H1 (cell line): ENCODE results near the gene CHST1. TPM values are rescaled to one million over a fixed set of nuclear protein-coding genes. Genes with fewer than 3 reads are reported as not detected.

ENCODE experiments used
- ASH2L ChIP-seq: fragments of 200-600, 300-600 bp; sonication (generic); IDR thresholded peaks from one replicate; pipeline ENCODE4 v1.7.1; 2017; ENCODE audit warnings: low read length
- BCL11A ChIP-seq, 2 experiments: IDR thresholded peaks; one replicate each; pipeline ENCODE4 v1.6.1; 2011; ENCODE audit warnings: low read depth in 2 of 2, low read length in 2 of 2, mild to moderate bottlenecking in 2 of 2
- BRCA1 ChIP-seq: IDR thresholded peaks from 2 replicates; pipeline ENCODE4 v1.6.1; 2012; ENCODE audit warnings: low read depth, low read length, improper control_type of control experiment
- HDAC6 ChIP-seq: IDR thresholded peaks from one replicate; pipeline ENCODE4 v1.7.1; 2012; ENCODE audit warnings: low read depth, mild to moderate bottlenecking, inconsistent platforms, low read length, moderate library complexity
- RXRA ChIP-seq: IDR thresholded peaks from 2 replicates; pipeline ENCODE4 v1.6.1; 2011; ENCODE audit warnings: low read depth, mild to moderate bottlenecking, low read length, moderate library complexity; ENCODE audit not compliant: insufficient read depth
- SIX5 ChIP-seq: IDR thresholded peaks from 2 replicates; pipeline ENCODE4 v1.6.1; 2011; ENCODE audit warnings: mild to moderate bottlenecking, low read depth, low read length
- SUZ12 ChIP-seq: fragments of 200-600 bp; sonication (generic); IDR thresholded peaks from 2 replicates; pipeline ENCODE4 v1.6.1; 2012; ENCODE audit warnings: mild to moderate bottlenecking, inconsistent platforms, low read length, moderate library complexity, mixed read lengths
- polyA plus RNA-seq, 7 experiments: library from polyadenylated mRNA; depleted of rRNA in 3 of 7; stranded (reverse) in 5 of 7; unstranded in 2 of 7; fragments of >200 nt in 5 of 7; fragments of 200-250 nt in 2 of 7; gene quantifications; 1 replicate in 5 of 7; 2 replicates in 1 of 7; 4 replicates in 1 of 7; pipeline versions ENCODE4 v1.2.1 to v1.2.3, GENCODE V29; 2011 to 2013; ENCODE audit warnings: missing spikeins in 2 of 7, mixed read lengths in 2 of 7
- total RNA-seq: library from RNA; stranded (reverse); fragmentation: NEBNext Ultra II Directional; extraction: Animal tissue kit (Norgen Biotek cat#: 25700); gene quantifications from 2 replicates; pipeline ENCODE4 v1.2.1, GENCODE V29; 2021
- TF ChIP-seq, protein P1 (sequence below): fragments of 300-600 bp; sonication (generic); IDR thresholded peaks from 2 replicates; pipeline ENCODE4 v1.7.1; 2012; ENCODE audit warnings: low read length, moderate library complexity, mild to moderate bottlenecking, inconsistent platforms; ENCODE audit not compliant: insufficient replicate concordance

CHST1 gene
- total and polyA plus RNA-seq, 2 of the 8 experiments (the other 6 are each of a cell fraction or from before 2014, with no cell fraction given): 1.6 to 3.8 TPM

DNA sequence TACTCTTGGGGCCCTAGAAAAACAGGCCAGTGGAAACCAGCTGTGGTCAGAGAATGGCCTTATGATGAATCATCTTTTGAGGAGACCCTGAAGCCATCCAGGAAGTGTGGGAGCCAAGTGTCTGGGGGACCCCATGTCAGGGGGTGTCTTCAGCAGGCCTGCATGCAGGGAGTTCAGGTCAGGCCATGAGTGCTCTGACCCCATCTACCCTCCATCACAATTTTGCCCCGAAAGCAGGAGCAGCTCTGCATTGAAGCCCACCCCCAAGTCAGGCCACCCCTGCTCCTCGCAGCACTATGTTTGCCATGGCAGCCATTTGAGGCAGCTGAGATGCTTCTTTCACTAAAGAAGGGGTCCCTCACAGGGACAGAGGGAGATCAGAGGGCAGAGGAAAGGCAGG, 41.3 kb downstream of the CHST1 start (continued):
- TF ChIP-seq, protein P1, sequence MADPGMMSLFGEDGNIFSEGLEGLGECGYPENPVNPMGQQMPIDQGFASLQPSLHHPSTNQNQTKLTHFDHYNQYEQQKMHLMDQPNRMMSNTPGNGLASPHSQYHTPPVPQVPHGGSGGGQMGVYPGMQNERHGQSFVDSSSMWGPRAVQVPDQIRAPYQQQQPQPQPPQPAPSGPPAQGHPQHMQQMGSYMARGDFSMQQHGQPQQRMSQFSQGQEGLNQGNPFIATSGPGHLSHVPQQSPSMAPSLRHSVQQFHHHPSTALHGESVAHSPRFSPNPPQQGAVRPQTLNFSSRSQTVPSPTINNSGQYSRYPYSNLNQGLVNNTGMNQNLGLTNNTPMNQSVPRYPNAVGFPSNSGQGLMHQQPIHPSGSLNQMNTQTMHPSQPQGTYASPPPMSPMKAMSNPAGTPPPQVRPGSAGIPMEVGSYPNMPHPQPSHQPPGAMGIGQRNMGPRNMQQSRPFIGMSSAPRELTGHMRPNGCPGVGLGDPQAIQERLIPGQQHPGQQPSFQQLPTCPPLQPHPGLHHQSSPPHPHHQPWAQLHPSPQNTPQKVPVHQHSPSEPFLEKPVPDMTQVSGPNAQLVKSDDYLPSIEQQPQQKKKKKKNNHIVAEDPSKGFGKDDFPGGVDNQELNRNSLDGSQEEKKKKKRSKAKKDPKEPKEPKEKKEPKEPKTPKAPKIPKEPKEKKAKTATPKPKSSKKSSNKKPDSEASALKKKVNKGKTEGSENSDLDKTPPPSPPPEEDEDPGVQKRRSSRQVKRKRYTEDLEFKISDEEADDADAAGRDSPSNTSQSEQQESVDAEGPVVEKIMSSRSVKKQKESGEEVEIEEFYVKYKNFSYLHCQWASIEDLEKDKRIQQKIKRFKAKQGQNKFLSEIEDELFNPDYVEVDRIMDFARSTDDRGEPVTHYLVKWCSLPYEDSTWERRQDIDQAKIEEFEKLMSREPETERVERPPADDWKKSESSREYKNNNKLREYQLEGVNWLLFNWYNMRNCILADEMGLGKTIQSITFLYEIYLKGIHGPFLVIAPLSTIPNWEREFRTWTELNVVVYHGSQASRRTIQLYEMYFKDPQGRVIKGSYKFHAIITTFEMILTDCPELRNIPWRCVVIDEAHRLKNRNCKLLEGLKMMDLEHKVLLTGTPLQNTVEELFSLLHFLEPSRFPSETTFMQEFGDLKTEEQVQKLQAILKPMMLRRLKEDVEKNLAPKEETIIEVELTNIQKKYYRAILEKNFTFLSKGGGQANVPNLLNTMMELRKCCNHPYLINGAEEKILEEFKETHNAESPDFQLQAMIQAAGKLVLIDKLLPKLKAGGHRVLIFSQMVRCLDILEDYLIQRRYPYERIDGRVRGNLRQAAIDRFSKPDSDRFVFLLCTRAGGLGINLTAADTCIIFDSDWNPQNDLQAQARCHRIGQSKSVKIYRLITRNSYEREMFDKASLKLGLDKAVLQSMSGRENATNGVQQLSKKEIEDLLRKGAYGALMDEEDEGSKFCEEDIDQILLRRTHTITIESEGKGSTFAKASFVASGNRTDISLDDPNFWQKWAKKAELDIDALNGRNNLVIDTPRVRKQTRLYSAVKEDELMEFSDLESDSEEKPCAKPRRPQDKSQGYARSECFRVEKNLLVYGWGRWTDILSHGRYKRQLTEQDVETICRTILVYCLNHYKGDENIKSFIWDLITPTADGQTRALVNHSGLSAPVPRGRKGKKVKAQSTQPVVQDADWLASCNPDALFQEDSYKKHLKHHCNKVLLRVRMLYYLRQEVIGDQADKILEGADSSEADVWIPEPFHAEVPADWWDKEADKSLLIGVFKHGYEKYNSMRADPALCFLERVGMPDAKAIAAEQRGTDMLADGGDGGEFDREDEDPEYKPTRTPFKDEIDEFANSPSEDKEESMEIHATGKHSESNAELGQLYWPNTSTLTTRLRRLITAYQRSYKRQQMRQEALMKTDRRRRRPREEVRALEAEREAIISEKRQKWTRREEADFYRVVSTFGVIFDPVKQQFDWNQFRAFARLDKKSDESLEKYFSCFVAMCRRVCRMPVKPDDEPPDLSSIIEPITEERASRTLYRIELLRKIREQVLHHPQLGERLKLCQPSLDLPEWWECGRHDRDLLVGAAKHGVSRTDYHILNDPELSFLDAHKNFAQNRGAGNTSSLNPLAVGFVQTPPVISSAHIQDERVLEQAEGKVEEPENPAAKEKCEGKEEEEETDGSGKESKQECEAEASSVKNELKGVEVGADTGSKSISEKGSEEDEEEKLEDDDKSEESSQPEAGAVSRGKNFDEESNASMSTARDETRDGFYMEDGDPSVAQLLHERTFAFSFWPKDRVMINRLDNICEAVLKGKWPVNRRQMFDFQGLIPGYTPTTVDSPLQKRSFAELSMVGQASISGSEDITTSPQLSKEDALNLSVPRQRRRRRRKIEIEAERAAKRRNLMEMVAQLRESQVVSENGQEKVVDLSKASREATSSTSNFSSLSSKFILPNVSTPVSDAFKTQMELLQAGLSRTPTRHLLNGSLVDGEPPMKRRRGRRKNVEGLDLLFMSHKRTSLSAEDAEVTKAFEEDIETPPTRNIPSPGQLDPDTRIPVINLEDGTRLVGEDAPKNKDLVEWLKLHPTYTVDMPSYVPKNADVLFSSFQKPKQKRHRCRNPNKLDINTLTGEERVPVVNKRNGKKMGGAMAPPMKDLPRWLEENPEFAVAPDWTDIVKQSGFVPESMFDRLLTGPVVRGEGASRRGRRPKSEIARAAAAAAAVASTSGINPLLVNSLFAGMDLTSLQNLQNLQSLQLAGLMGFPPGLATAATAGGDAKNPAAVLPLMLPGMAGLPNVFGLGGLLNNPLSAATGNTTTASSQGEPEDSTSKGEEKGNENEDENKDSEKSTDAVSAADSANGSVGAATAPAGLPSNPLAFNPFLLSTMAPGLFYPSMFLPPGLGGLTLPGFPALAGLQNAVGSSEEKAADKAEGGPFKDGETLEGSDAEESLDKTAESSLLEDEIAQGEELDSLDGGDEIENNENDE: no peak
- TF ChIP-seq SUZ12: no peak
- TF ChIP-seq HDAC6: no peak
- TF ChIP-seq ASH2L: no peak
- no peak for TF ChIP-seq RXRA
- TF ChIP-seq BRCA1: no peak
- no peak for TF ChIP-seq BCL11A (IDR thresholded peaks at IDR 0.05; ENCODE audit: low read depth in 2 of 2, low read length in 2 of 2)
- no peak for TF ChIP-seq SIX5
